ENCODE data around the gene ACVR2B. TPM values are rescaled to one million over a fixed set of nuclear protein-coding genes. Genes with fewer than 3 reads are reported as not detected.

The ACVR2B gene
- total RNA-seq, 4 donors from 2014 or later: 8.7 to 15.3 (median 12.6) TPM

- 93 to 100% methylated on average over 1 of the region's 1 CpG for WGBS, 2 donors
- no peaks in the 10 kb centered on the region for H3K36me3 ChIP-seq
- H3K9me3 ChIP-seq: peaks cover 0 to 27% (median 7%) of the 10 kb centered on the region in 4 donors
- peaks cover 0 to 25% (median 0%) of the 10 kb centered on the region in 4 donors for H3K4me1 ChIP-seq
- no peak for DNase-seq (ENCODE audit: low spot score in 2 of 2)
- TF ChIP-seq EP300 (IDR thresholded peaks at IDR 0.05) (no peak), POLR2A (IDR thresholded peaks at IDR 0.05) (no peak), CTCF (IDR thresholded peaks at IDR 0.05) (no peak)
- H3K27ac ChIP-seq: no peak overlapping the region
- H3K27me3 ChIP-seq: no peaks in the 10 kb centered on the region
- no peak overlapping the region for H3K4me3 ChIP-seq
Measured at GRCh38 chr3:38468765-38469164, 15.1 kb downstream of the ACVR2B start.

GRCh38 chr3:38469852-38470251 is 16.2 kb downstream of the ACVR2B start:
- peaks cover 0 to 27% (median 7%) of the 10 kb centered on the region in 4 donors for H3K9me3 ChIP-seq

GRCh38 chr3:38471260-38471857 is 17.7 kb downstream of the ACVR2B start:
- no peak for DNase-seq (ENCODE audit: low spot score in 2 of 2)
- 73 to 81% methylated on average over 3 of the region's 3 CpGs for WGBS, 2 donors
- H3K4me3 ChIP-seq: no peak overlapping the region
- no peaks in the 10 kb centered on the region for H3K27me3 ChIP-seq
- no peaks in the 10 kb centered on the region for H3K36me3 ChIP-seq
- peaks cover 0 to 35% (median 0%) of the 10 kb centered on the region in 4 donors for H3K4me1 ChIP-seq
- TF ChIP-seq EP300 (IDR thresholded peaks at IDR 0.05) (no peak), POLR2A (IDR thresholded peaks at IDR 0.05) (no peak), CTCF (IDR thresholded peaks at IDR 0.05) (no peak)
- H3K9me3 ChIP-seq: peaks cover 0 to 23% (median 4%) of the 10 kb centered on the region in 4 donors
- H3K27ac ChIP-seq: no peak overlapping the region

More at GRCh38 chr3:38469852-38470251, 16.2 kb downstream of the ACVR2B start:
- TF ChIP-seq EP300 (IDR thresholded peaks at IDR 0.05) (no peak), POLR2A (IDR thresholded peaks at IDR 0.05) (no peak), CTCF (IDR thresholded peaks at IDR 0.05) (no peak)
- H3K4me3 ChIP-seq: no peak overlapping the region
- no peaks in the 10 kb centered on the region for H3K36me3 ChIP-seq
- no peak overlapping the region for H3K27ac ChIP-seq
- DNase-seq (ENCODE audit: low spot score in 2 of 2): no peak
- peaks cover 0 to 33% (median 0%) of the 10 kb centered on the region in 4 donors for H3K4me1 ChIP-seq
- 100% methylated on average over 1 of the region's 1 CpG for WGBS, 2 donors
- no peaks in the 10 kb centered on the region for H3K27me3 ChIP-seq

- H3K27me3 ChIP-seq: no peaks in the 10 kb centered on the region
- peaks cover 0 to 23% (median 4%) of the 10 kb centered on the region in 4 donors for H3K9me3 ChIP-seq
- DNase-seq (ENCODE audit: low spot score in 2 of 2): no peak
- no peak overlapping the region for H3K4me3 ChIP-seq
- H3K4me1 ChIP-seq: peaks cover 0 to 35% (median 0%) of the 10 kb centered on the region in 4 donors
- no peak for TF ChIP-seq EP300 (IDR thresholded peaks at IDR 0.05)
- no peak for TF ChIP-seq CTCF (IDR thresholded peaks at IDR 0.05)
- no peak for TF ChIP-seq POLR2A (IDR thresholded peaks at IDR 0.05)
- WGBS, 2 donors: 100% methylated on average over 1 of the region's 1 CpG
- no peak overlapping the region for H3K27ac ChIP-seq
- peaks cover 0 to 5% (median 0%) of the 10 kb centered on the region in 3 donors for H3K36me3 ChIP-seq
Measured at GRCh38 chr3:38472342-38472741, 18.7 kb downstream of the ACVR2B start.

GRCh38 chr3:38473229-38473628 is 19.5 kb downstream of the ACVR2B start:
- H3K36me3 ChIP-seq: peaks cover 0 to 13% (median 0%) of the 10 kb centered on the region in 3 donors
- H3K27me3 ChIP-seq: no peaks in the 10 kb centered on the region
- peaks cover 0 to 23% (median 4%) of the 10 kb centered on the region in 4 donors for H3K9me3 ChIP-seq
- 96 to 100% methylated on average over 2 of the region's 2 CpGs for WGBS, 2 donors
- peaks cover 0 to 35% (median 0%) of the 10 kb centered on the region in 4 donors for H3K4me1 ChIP-seq
- TF ChIP-seq EP300 (IDR thresholded peaks at IDR 0.05) (no peak), CTCF (IDR thresholded peaks at IDR 0.05) (no peak), POLR2A (IDR thresholded peaks at IDR 0.05) (no peak)
- H3K27ac ChIP-seq: no peak overlapping the region
- no peak for DNase-seq (ENCODE audit: low spot score in 2 of 2)
- no peak overlapping the region for H3K4me3 ChIP-seq
